GM21381 (cell line): ENCODE results near the gene ZNF749.
A peak's percentile ranks its signal among the peaks of the same experiment; 100 is the strongest.

Source experiments
- ATAC-seq: cut with Tn5 transposase; IDR thresholded peaks from one replicate; pipeline ENCODE4 v1.9.1; 2021; ENCODE audit warnings: mild to moderate bottlenecking, moderate library complexity; ENCODE audit not compliant: unreplicated experiment

The ZNF749 gene

GRCh38 chr19:57435062-57435978, at the start of gene ZNF749:
ZNF749 (plus strand) TSS chr19:57435325; CDS start chr19:57435579, 254 bp downstream.
- ATAC-seq: peak; percentile 92

- no peak for ATAC-seq
Observed at GRCh38 chr19:57389194-57389729, 45.9 kb upstream of the ZNF749 start.

GRCh38 chr19:57389730-57390598, 45.2 kb upstream of the ZNF749 start, which contains the start of gene ZNF548:
ZNF548 (plus strand) TSS chr19:57389854; CDS start chr19:57390100, 246 bp downstream.
- ATAC-seq: peak; percentile 98

GRCh38 chr19:57395710-57396109, 39.4 kb upstream of the ZNF749 start:
- no peak for ATAC-seq

- no peak for ATAC-seq
Observed at GRCh38 chr19:57398868-57399267, 36.3 kb upstream of the ZNF749 start.

GRCh38 chr19:57403737-57404563, 31.2 kb upstream of the ZNF749 start:
- no peak for ATAC-seq

GRCh38 chr19:57406516-57407123, 28.5 kb upstream of the ZNF749 start:
- ATAC-seq: no peak

GRCh38 chr19:57410877-57411671, 24.1 kb upstream of the ZNF749 start, which contains the start of gene ZNF17:
ZNF17 (plus strand) TSS chr19:57411161; CDS start chr19:57413616, 2,455 bp downstream.
- ATAC-seq: peak; percentile 99

GRCh38 chr19:57419439-57419838, 15.7 kb upstream of the ZNF749 start:
- ATAC-seq: no peak

- no peak for ATAC-seq
Observed at GRCh38 chr19:57421037-57421436, 14.1 kb upstream of the ZNF749 start.

GRCh38 chr19:57434386-57435061, 601 bp upstream of the ZNF749 start:
- ATAC-seq: no peak

GRCh38 chr19:57436417-57436816, 1.3 kb downstream of the ZNF749 start:
- ATAC-seq: no peak

GRCh38 chr19:57437931-57438330, 2.8 kb downstream of the ZNF749 start:
- no peak for ATAC-seq

GRCh38 chr19:57438925-57439324, 3.8 kb downstream of the ZNF749 start:
- no peak for ATAC-seq

- no peak for ATAC-seq
Observed at GRCh38 chr19:57441979-57442752, 7.0 kb downstream of the ZNF749 start.

- ATAC-seq: no peak
Observed at GRCh38 chr19:57443121-57443696, 8.1 kb downstream of the ZNF749 start.

- ATAC-seq: no peak
Observed at GRCh38 chr19:57452307-57452706, 17.2 kb downstream of the ZNF749 start.
